GM12878 (cell line): ENCODE results near the gene PLEKHH1. TPM values are rescaled to one million over a fixed set of nuclear protein-coding genes. Genes with fewer than 3 reads are reported as not detected.

ENCODE experiments used
- ATAC-seq: fragments of 200-7000 bp; cut with Tn5 transposase; 3 replicates; pipeline ENCODE4 v1.9.1; 2020; ENCODE audit warnings: mild to moderate bottlenecking, moderate library complexity
- BruUV-seq: library from RNA; stranded (reverse); fragments of 400-500 nt; replicated peaks from 2 replicates; lab custom pipeline; 2021; lab: Mats Ljungman, UMichigan
- CTCF ChIA-PET: fragments of 300-600 bp; sonication (Branson Sonifier 250); formaldehyde crosslinking; extraction: SDS; loops from one replicate; lab custom pipeline; 2021; ENCODE audit warnings: inconsistent platforms; lab: Yijun Ruan, JAX
- POLR2A ChIA-PET: fragments of 350-600 bp; formaldehyde crosslinking; extraction: SDS; loops from one replicate; lab custom pipeline; 2021; ENCODE audit warnings: inconsistent platforms; lab: Charles Lee
- RAD21 ChIA-PET: fragments of 300-600 bp; sonication (Branson Sonifier 250); formaldehyde crosslinking; loops from one replicate; lab custom pipeline; 2023; ENCODE audit warnings: antibody characterized with exemption; ENCODE audit not compliant: unreplicated experiment; lab: Charles Lee
- SMC1A ChIA-PET: fragments of 300-600 bp; sonication (Branson Sonifier 250); formaldehyde crosslinking; loops from one replicate; lab custom pipeline; 2023; ENCODE audit not compliant: unreplicated experiment, uncharacterized antibody; lab: Charles Lee
- DNase-seq: peaks from one replicate; pipeline ENCODE4 v3.0.0-alpha.2; 2011; ENCODE audit warnings: low read depth, low spot score
- FAIRE-seq: peaks from 3 replicates; lab custom pipeline; 2011; peaks lifted over from hg19 to GRCh38; lab: Jason Lieb, UNC
- H2AFZ ChIP-seq: 2 replicates; pipeline ENCODE4 v1.6.0; 2011; ENCODE audit warnings: low read depth, low read length, control low read depth; ENCODE audit not compliant: control insufficient read depth
- H3K27ac ChIP-seq: 2 replicates; pipeline ENCODE4 v1.5.1; 2011; ENCODE audit warnings: control low read depth; ENCODE audit not compliant: control insufficient read depth, insufficient read depth
- H3K27me3 ChIP-seq, 2 experiments: replicated peaks in 1 of 2; 2 replicates each; pipeline versions ENCODE4 v1.6.0 to v1.6.1; 2011; ENCODE audit warnings: low read length in 1 of 2; ENCODE audit not compliant: control insufficient read depth in 2 of 2, insufficient read depth in 2 of 2
- H3K36me3 ChIP-seq, 2 experiments: 2 replicates each; pipeline ENCODE4 v1.5.1; 2011; ENCODE audit warnings: low read length in 1 of 2; ENCODE audit not compliant: control insufficient read depth in 2 of 2, insufficient read depth in 2 of 2
- H3K4me1 ChIP-seq: 2 replicates; pipeline ENCODE4 v1.6.1; 2011; ENCODE audit warnings: mild to moderate bottlenecking, low read length, moderate library complexity, mixed read lengths; ENCODE audit not compliant: control insufficient read depth, insufficient read depth
- H3K4me2 ChIP-seq: 2 replicates; pipeline ENCODE4 v1.6.0; 2011; ENCODE audit warnings: control low read depth; ENCODE audit not compliant: control insufficient read depth, insufficient read depth
- H3K4me3 ChIP-seq: fragments of 200-600 bp; sonication (generic); 2 replicates; pipeline ENCODE4 v1.5.1; 2016
- H3K79me2 ChIP-seq: 2 replicates; pipeline ENCODE4 v1.6.0; 2011; ENCODE audit warnings: low read length; ENCODE audit not compliant: control insufficient read depth, insufficient read depth
- H3K9ac ChIP-seq: 2 replicates; pipeline ENCODE4 v1.8.0; 2011; ENCODE audit warnings: low read length, control low read depth, mixed read lengths; ENCODE audit not compliant: control insufficient read depth, insufficient read depth
- H3K9me3 ChIP-seq: replicated peaks from 3 replicates; pipeline ENCODE4 v1.5.1; 2011; ENCODE audit warnings: mild to moderate bottlenecking, low read length; ENCODE audit not compliant: control insufficient read depth, insufficient read depth
- H4K20me1 ChIP-seq: 2 replicates; pipeline ENCODE4 v1.6.0; 2011; ENCODE audit not compliant: control insufficient read depth, insufficient read depth
- ASH2L ChIP-seq: fragments of 300-600, 200-600 bp; sonication (generic); IDR thresholded peaks from 2 replicates; pipeline ENCODE4 v1.6.1; 2017; ENCODE audit warnings: low read depth, mild to moderate bottlenecking, borderline replicate concordance
- BACH1 ChIP-seq: fragments of 450-650 bp; IDR thresholded peaks from 2 replicates; pipeline ENCODE4 v1.6.1; 2017; ENCODE audit warnings: mild to moderate bottlenecking, borderline replicate concordance
- CBX3 ChIP-seq: fragments of 200-600 bp; sonication (generic); IDR thresholded peaks from 2 replicates; pipeline ENCODE4 v1.6.1; 2016; ENCODE audit warnings: low read depth, borderline replicate concordance
- DPF2 ChIP-seq: fragments of 450-650 bp; IDR thresholded peaks from 2 replicates; pipeline ENCODE4 v1.6.1; 2017; ENCODE audit warnings: mild to moderate bottlenecking
- ETV6 ChIP-seq, 2 experiments: fragments of 450-650 bp in 1 of 2; IDR thresholded peaks in 1 of 2; conservative IDR thresholded peaks in 1 of 2; 2 replicates each; pipeline ENCODE4 v1.6.1; 2014; ENCODE audit warnings: antibody characterized with exemption in 1 of 2, borderline replicate concordance in 1 of 2, low read depth in 1 of 2, mild to moderate bottlenecking in 1 of 2, moderate library complexity in 1 of 2
- EZH2 ChIP-seq: IDR thresholded peaks from 2 replicates; pipeline ENCODE4 v1.6.1; 2012; ENCODE audit warnings: low read depth, mild to moderate bottlenecking, control low read depth, inconsistent platforms, low read length, borderline replicate concordance; ENCODE audit not compliant: control insufficient read depth
- GATAD2B ChIP-seq: fragments of 450-650 bp; conservative IDR thresholded peaks from 2 replicates; pipeline ENCODE4 v1.6.1; 2017; ENCODE audit warnings: low read depth, mild to moderate bottlenecking, moderate library complexity
- HCFC1 ChIP-seq: fragments of 150-350 bp; IDR thresholded peaks from 2 replicates; pipeline ENCODE4 v1.6.1; 2014; ENCODE audit warnings: low read length
- IRF4 ChIP-seq: IDR thresholded peaks from 2 replicates; pipeline ENCODE4 v1.6.1; 2011; ENCODE audit warnings: low read depth, low read length
- KLF5 ChIP-seq: fragments of 450-650 bp; IDR thresholded peaks from 2 replicates; pipeline ENCODE4 v1.6.1; 2014; ENCODE audit warnings: mild to moderate bottlenecking; ENCODE audit not compliant: partially characterized antibody
- LARP7 ChIP-seq: fragments of 450-650 bp; IDR thresholded peaks from 2 replicates; pipeline ENCODE4 v1.6.1; 2017; ENCODE audit warnings: mild to moderate bottlenecking
- MYB ChIP-seq: fragments of 150-350 bp; IDR thresholded peaks from 2 replicates; pipeline ENCODE4 v1.6.1; 2014; ENCODE audit warnings: mild to moderate bottlenecking, low read depth, low read length, borderline replicate concordance
- NFYB ChIP-seq: IDR thresholded peaks from 2 replicates; pipeline ENCODE4 v1.6.1; 2011; ENCODE audit warnings: low read depth, mild to moderate bottlenecking, low read length, improper control_type of control experiment, moderate library complexity; ENCODE audit not compliant: insufficient read depth
- NR2F1 ChIP-seq: fragments of 450-650 bp; conservative IDR thresholded peaks from 2 replicates; pipeline ENCODE4 v1.6.1; 2017; ENCODE audit warnings: mild to moderate bottlenecking
- NRF1 ChIP-seq: conservative IDR thresholded peaks from 2 replicates; pipeline ENCODE4 v1.6.1; 2011; ENCODE audit warnings: mild to moderate bottlenecking, low read depth, low read length, improper control_type of control experiment
- PAX8 ChIP-seq: fragments of 450-650 bp; IDR thresholded peaks from 2 replicates; pipeline ENCODE4 v1.6.1; 2017; ENCODE audit warnings: mild to moderate bottlenecking, moderate library complexity
- POLR2A ChIP-seq: IDR thresholded peaks from 2 replicates; pipeline ENCODE4 v1.6.1; 2011; ENCODE audit warnings: low read depth, mild to moderate bottlenecking, low read length
- SREBF1 ChIP-seq: IDR thresholded peaks from 2 replicates; pipeline ENCODE4 v1.6.1; 2012; ENCODE audit warnings: mild to moderate bottlenecking, low read length
- SUPT20H ChIP-seq: IDR thresholded peaks from 2 replicates; pipeline ENCODE4 v1.6.1; 2011; ENCODE audit warnings: low read depth, mild to moderate bottlenecking, low read length, moderate library complexity, borderline replicate concordance; ENCODE audit not compliant: control insufficient read depth
- TAF1 ChIP-seq: IDR thresholded peaks from 2 replicates; pipeline ENCODE4 v1.6.1; 2011; ENCODE audit warnings: mild to moderate bottlenecking, low read depth, low read length, borderline replicate concordance
- TARDBP ChIP-seq: IDR thresholded peaks from 2 replicates; pipeline ENCODE4 v1.6.1; 2016; ENCODE audit warnings: borderline replicate concordance
- TCF7 ChIP-seq: IDR thresholded peaks from 2 replicates; pipeline ENCODE4 v1.6.1; 2014; ENCODE audit warnings: antibody characterized with exemption, borderline replicate concordance
- ZNF384 ChIP-seq: IDR thresholded peaks from 2 replicates; pipeline ENCODE4 v1.6.1; 2012; ENCODE audit warnings: low read depth, mild to moderate bottlenecking, low read length, improper control_type of control experiment, borderline replicate concordance
- WGBS: methylation state at CpG from one replicate; pipeline ENCODE4 v1.1.6; 2016; ENCODE audit warnings: low lambda C conversion rate; ENCODE audit not compliant: insufficient replicate concordance, insufficient coverage; ENCODE audit errors: missing lambda C conversion rate; 5-methylcytosine and 5-hydroxymethylcytosine counted together
- in situ Hi-C: fragments of 300-500 bp; cut with MboI; formaldehyde crosslinking; loops from 9 replicates; pipeline ENCODE4 v1.14.3; 2018; ENCODE audit warnings: mixed read lengths
- intact Hi-C: fragments of 100-400 bp; cut with micrococcal nuclease; formaldehyde crosslinking; loops from one replicate; pipeline ENCODE4 v1.14.2; 2022; ENCODE audit not compliant: unreplicated experiment
- polyA plus RNA-seq, 11 experiments: library from polyadenylated mRNA; depleted of rRNA in 4 of 11; unstranded in 6 of 11; stranded (reverse) in 5 of 11; fragments of >200 nt; fragmentation: Nextera tagmentation in 4 of 11; fragmentation: Illumina TruSeq in 1 of 11; extraction: Ambion mirVana in 4 of 11; extraction: Trizol in 1 of 11; gene quantifications; 1 replicate in 1 of 11; 2 replicates in 10 of 11; pipeline versions ENCODE4 v1.2.1 to v1.2.3, GENCODE V29; 2011 to 2016; ENCODE audit warnings: inconsistent platforms in 2 of 11, missing spikeins in 2 of 11, low read depth in 1 of 11
- total RNA-seq, 4 experiments: library from RNA; depleted of rRNA in 3 of 4; stranded (reverse); fragments of >200 nt in 3 of 4; fragmentation: Illumina TruSeq in 1 of 4; extraction: Trizol in 1 of 4; gene quantifications; 2 replicates each; pipeline versions ENCODE4 v1.2.1 to v1.2.3, GENCODE V29; 2013 to 2021

Gene PLEKHH1
- total and polyA plus RNA-seq, 10 of the 15 experiments (the other 5 are each of a cell fraction or from before 2014, with no cell fraction given), result 0.11 to 0.95 (median 0.41) TPM

DNA sequence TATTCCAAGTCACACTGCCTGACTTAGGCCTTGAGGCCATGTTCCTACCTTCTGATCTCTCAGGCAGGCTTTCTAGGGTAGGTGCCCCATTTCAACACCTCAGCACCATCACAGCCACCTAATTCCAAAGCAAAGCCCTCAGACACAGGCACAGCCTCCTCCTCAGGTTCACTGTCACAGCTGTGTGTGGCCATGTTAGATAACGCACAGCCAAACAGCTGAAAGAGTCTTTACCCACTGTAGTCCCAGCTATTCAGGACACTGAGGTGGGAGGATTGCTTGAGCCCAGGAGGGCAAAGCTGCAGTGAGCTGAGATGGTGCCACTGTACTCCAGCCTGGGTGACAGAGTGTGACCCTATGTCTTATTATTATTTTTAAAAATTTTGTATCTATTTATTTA, 37.3 kb upstream of the PLEKHH1 start:
- H3K79me2 ChIP-seq, result no peaks in the 10 kb centered on the region
- RAD21 ChIA-PET, result no interaction called here
- no peak for TF ChIP-seq TCF7
- TF ChIP-seq TAF1, result no peak
- no peak for TF ChIP-seq BACH1
- TF ChIP-seq LARP7, result no peak
- TF ChIP-seq SREBF1, result no peak
- no peak for TF ChIP-seq GATAD2B
- TF ChIP-seq ASH2L, result no peak
- no peak for TF ChIP-seq CBX3
- TF ChIP-seq POLR2A, result no peak
- TF ChIP-seq, all 136 proteins: peak for 0
- Histone ChIP-seq H3K4me2 (no peak overlapping the region), H3K36me3 (no peaks in the 10 kb centered on the region; a peak in 1 of 4 replicates), H3K4me1 (peaks cover 14% of the 10 kb centered on the region), H4K20me1 (no peaks in the 10 kb centered on the region), H2AFZ (no peak overlapping the region), H3K27me3 (no peaks in the 10 kb centered on the region), H3K9ac (no peak overlapping the region), H3K4me3 (no peak overlapping the region), H3K27ac (no peak overlapping the region), H3K9me3 (peaks cover 25% of the 10 kb centered on the region)
- no peak for ATAC-seq
- DNase-seq, result no peak
- CTCF ChIA-PET, result no interaction called here
- no peak for FAIRE-seq
- SMC1A ChIA-PET, result interaction anchor here (0.7 kb wide), 1 partner anchor 69 kb away, joined by 3 read pairs; no protein-coding TSS in a partner anchor
- no TSS peak for BruUV-seq
- in situ Hi-C loops (no loop called here), intact Hi-C loops (no loop called here)
- POLR2A ChIA-PET, result no interaction called here
- WGBS, result 94% methylated on average over 1 of the region's 1 CpG

DNA sequence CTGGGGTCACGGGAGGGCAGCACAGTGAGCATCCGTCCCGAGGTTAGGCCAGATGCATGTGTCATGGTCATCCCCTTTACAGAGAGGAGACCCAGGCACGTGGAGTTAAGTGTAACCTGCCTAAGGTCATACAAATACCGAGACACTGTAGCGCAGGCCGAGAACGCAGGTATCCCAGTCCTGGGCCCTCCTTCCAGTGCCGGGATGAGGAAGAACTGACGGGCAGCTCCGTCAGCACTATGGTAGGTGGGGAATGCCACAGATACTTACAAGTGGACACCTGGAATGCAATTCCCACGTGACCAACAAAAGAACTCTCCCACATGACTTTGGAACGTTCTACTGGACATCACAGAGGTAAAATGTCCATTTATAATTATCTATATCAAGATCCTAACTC, 35.9 kb upstream of the PLEKHH1 start:
- WGBS, result 70% methylated on average over 13 of the region's 13 CpGs
- H4K20me1 ChIP-seq, result no peaks in the 10 kb centered on the region
- POLR2A ChIA-PET, result no interaction called here
- no TSS peak for BruUV-seq
- H3K4me1 ChIP-seq, result peaks cover 13% of the 10 kb centered on the region
- in situ Hi-C loops (no loop called here), intact Hi-C loops (no loop called here)
- ATAC-seq, result no peak
- no peaks in the 10 kb centered on the region for H3K27me3 ChIP-seq
- SMC1A ChIA-PET, result no interaction called here
- no peak for FAIRE-seq
- H3K36me3 ChIP-seq, result no peaks in the 10 kb centered on the region
- CTCF ChIA-PET, result no interaction called here
- RAD21 ChIA-PET, result no interaction called here
- H3K4me2 ChIP-seq, result no peak overlapping the region
- peaks cover 24% of the 10 kb centered on the region for H3K9me3 ChIP-seq
- no peak overlapping the region for H3K27ac ChIP-seq
- no peak overlapping the region for H3K4me3 ChIP-seq
- H3K79me2 ChIP-seq, result no peaks in the 10 kb centered on the region
- DNase-seq, result no peak
- H2AFZ ChIP-seq, result no peak overlapping the region
- no peak overlapping the region for H3K9ac ChIP-seq
- TF ChIP-seq MYB (no peak), TARDBP (no peak), ETV6 (conservative IDR thresholded peaks at IDR 0.05 in 1 of 2, IDR thresholded peaks at IDR 0.05 in 1 of 2; ENCODE audit: borderline replicate concordance in 1 of 2, low read depth in 1 of 2) (no peak), NFYB (no peak), NR2F1 (no peak), EZH2 (no peak), DPF2 (no peak), NRF1 (no peak), ZNF384 (no peak), SUPT20H (no peak), HCFC1 (no peak), PAX8 (no peak), IRF4 (no peak), KLF5 (no peak)
